HepG2 (cell line): ENCODE measurements around the gene TRIM37. TPM values are rescaled to one million over a fixed set of nuclear protein-coding genes. Genes with fewer than 3 reads are reported as not detected.

Source experiments
- EHMT2 ChIP-seq: fragments of 200-600 bp; sonication (generic); IDR thresholded peaks from 2 replicates; pipeline ENCODE4 v1.7.0; 2017; ENCODE audit warnings: antibody characterized with exemption, low read depth, low read length, borderline replicate concordance
- FIP1L1 ChIP-seq: fragments of 200-400 bp; formaldehyde crosslinking; IDR thresholded peaks from 2 replicates; pipeline ENCODE4 v1.6.1; 2018; ENCODE audit warnings: low read depth, mild to moderate bottlenecking, low read length, moderate library complexity, borderline replicate concordance; ENCODE audit not compliant: insufficient read depth
- FOXM1 ChIP-seq: sonication (generic); formaldehyde crosslinking; IDR thresholded peaks from 2 replicates; pipeline ENCODE4 v1.5.0; 2020; ENCODE audit warnings: missing genetic modification reagents
- MLXIP ChIP-seq: sonication (generic); formaldehyde crosslinking; IDR thresholded peaks from 2 replicates; pipeline ENCODE4 v1.9.0; 2021; ENCODE audit warnings: missing genetic modification reagents, borderline replicate concordance
- MZF1 ChIP-seq: sonication (generic); formaldehyde crosslinking; IDR thresholded peaks from 2 replicates; pipeline ENCODE4 v1.8.1; 2023; ENCODE audit warnings: mild to moderate bottlenecking, missing genetic modification reagents, borderline replicate concordance
- NR2C2 ChIP-seq: sonication (generic); formaldehyde crosslinking; IDR thresholded peaks from 2 replicates; pipeline ENCODE4 v1.4.0; 2020; ENCODE audit warnings: missing genetic modification reagents, mild to moderate bottlenecking, moderate library complexity, borderline replicate concordance
- NR2F1 ChIP-seq, 2 experiments: fragments of 450-650 bp in 1 of 2; formaldehyde crosslinking in 1 of 2; IDR thresholded peaks; 2 replicates each; pipeline versions ENCODE4 v1.5.0 to v1.6.1; 2016 to 2020; ENCODE audit warnings: mild to moderate bottlenecking in 1 of 2, missing compliant biosample characterization in 1 of 2, missing genetic modification reagents in 1 of 2, moderate library complexity in 1 of 2
- RARG ChIP-seq: sonication (generic); formaldehyde crosslinking; IDR thresholded peaks from 2 replicates; pipeline ENCODE4 v1.4.0; 2020; ENCODE audit warnings: low read depth, mild to moderate bottlenecking, missing genetic modification reagents
- SMYD3 ChIP-seq: sonication (generic); formaldehyde crosslinking; IDR thresholded peaks from 2 replicates; pipeline ENCODE4 v1.8.1; 2023; ENCODE audit warnings: mild to moderate bottlenecking, missing genetic modification reagents
- SRSF1 ChIP-seq: fragments of 200-400 bp; formaldehyde crosslinking; optimal IDR thresholded peaks from 2 replicates; pipeline ENCODE3; 2017; ENCODE audit warnings: mild to moderate bottlenecking, low read depth, low read length, moderate library complexity
- TEAD2 ChIP-seq: sonication (generic); formaldehyde crosslinking; IDR thresholded peaks from 2 replicates; pipeline ENCODE4 v1.9.0; 2021; ENCODE audit warnings: missing genetic modification reagents
- TRAFD1 ChIP-seq: sonication (generic); formaldehyde crosslinking; IDR thresholded peaks from 2 replicates; pipeline ENCODE4 v1.5.1; 2020; ENCODE audit warnings: missing genetic modification reagents, mild to moderate bottlenecking, borderline replicate concordance
- ZNF142 ChIP-seq: sonication (generic); formaldehyde crosslinking; IDR thresholded peaks from 2 replicates; pipeline ENCODE4 v1.4.0; 2020; ENCODE audit warnings: missing genetic modification reagents
- ZNF576 ChIP-seq: sonication (generic); formaldehyde crosslinking; IDR thresholded peaks from 2 replicates; pipeline ENCODE4 v1.4.0; 2020; ENCODE audit warnings: mild to moderate bottlenecking, missing genetic modification reagents
- ZNF800 ChIP-seq: sonication (generic); formaldehyde crosslinking; IDR thresholded peaks from 2 replicates; pipeline ENCODE4 v1.4.0; 2020; ENCODE audit warnings: missing genetic modification reagents
- polyA plus RNA-seq, 8 experiments: library from polyadenylated mRNA; depleted of rRNA in 3 of 8; stranded (reverse) in 7 of 8; unstranded in 1 of 8; fragments of >200 nt; fragmentation: Illumina TruSeq in 4 of 8; extraction: Trizol in 4 of 8; gene quantifications; 2 replicates each; pipeline versions ENCODE4 v1.2.1 to v1.2.3, GENCODE V29; 2011 to 2016; ENCODE audit warnings: low read depth in 4 of 8, missing spikeins in 1 of 8, mixed read lengths in 1 of 8; ENCODE audit not compliant: insufficient read depth in 1 of 8
- total RNA-seq, 5 experiments: library from RNA; depleted of rRNA; stranded (reverse); fragments of >200 nt; fragmentation: Illumina TruSeq; extraction: Trizol; gene quantifications; 2 replicates each; pipeline ENCODE4 v1.2.3, GENCODE V29; 2016; ENCODE audit warnings: low read depth in 1 of 5

Gene TRIM37
- total and polyA plus RNA-seq, 2 of the 13 experiments (the other 11 are each of a cell fraction or from before 2014, with no cell fraction given), result 12.4 to 39.1 TPM

- TF ChIP-seq FIP1L1 (no peak), TRAFD1 (CRISPR knock-in tag) (no peak), EHMT2 (no peak), ZNF800 (CRISPR knock-in tag) (no peak), SRSF1 (no peak), NR2F1 (CRISPR knock-in tag; IDR thresholded peaks at IDR 0.05) (no peak), SMYD3 (CRISPR knock-in tag) (peak; percentile 98), TEAD2 (CRISPR knock-in tag) (no peak), FOXM1 (CRISPR knock-in tag) (peak; percentile 93), NR2C2 (CRISPR knock-in tag) (no peak), MZF1 (CRISPR knock-in tag) (no peak), RARG (CRISPR knock-in tag) (no peak), ZNF142 (CRISPR knock-in tag) (no peak), MLXIP (CRISPR knock-in tag) (no peak), ZNF576 (CRISPR knock-in tag) (no peak)
Observed at GRCh38 chr17:59155439-59156177, 48.9 kb upstream of the TRIM37 start, which contains the start of gene PRR11 (continued).
